GM12865 (cell line): ENCODE results near the gene ABCB8.

Experiments used
- DNase-seq: peaks from one replicate; pipeline ENCODE4 v3.0.0; 2010; ENCODE audit warnings: low read depth
- H3K4me3 ChIP-seq: 2 replicates; pipeline ENCODE4 v1.5.1; 2011; ENCODE audit warnings: mild to moderate bottlenecking, low read depth, low read length, control low read depth
- TF ChIP-seq, protein P1 (sequence below): IDR thresholded peaks from 2 replicates; pipeline ENCODE4 v1.5.1; 2011; ENCODE audit warnings: low read length, control low read depth, low read depth, inconsistent platforms; ENCODE audit not compliant: insufficient read depth; ENCODE audit errors: missing control alignments

ABCB8 gene

DNA sequence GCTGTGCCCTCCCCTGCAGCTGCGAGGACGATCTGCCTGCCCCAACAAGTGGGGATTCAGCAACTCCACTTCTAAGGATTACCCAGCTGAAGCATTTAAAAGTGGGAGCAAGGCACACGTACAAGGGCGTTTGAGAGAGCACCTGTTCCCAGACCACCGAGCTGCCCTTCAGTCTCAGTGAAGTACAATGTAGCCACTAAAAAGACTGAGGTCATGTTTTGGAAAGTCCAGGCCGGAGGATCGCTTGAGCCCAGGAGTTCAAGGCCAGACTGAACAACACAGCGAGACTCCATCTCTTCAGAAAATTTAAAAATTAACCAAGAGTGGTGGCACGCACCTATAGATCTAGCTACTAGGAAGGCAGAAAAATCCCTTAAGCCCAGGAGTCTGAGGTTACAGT lies 22.7 kb upstream of the ABCB8 start:
- no peak for DNase-seq
- H3K4me3 ChIP-seq: no peak overlapping the region
- TF ChIP-seq, protein P1, sequence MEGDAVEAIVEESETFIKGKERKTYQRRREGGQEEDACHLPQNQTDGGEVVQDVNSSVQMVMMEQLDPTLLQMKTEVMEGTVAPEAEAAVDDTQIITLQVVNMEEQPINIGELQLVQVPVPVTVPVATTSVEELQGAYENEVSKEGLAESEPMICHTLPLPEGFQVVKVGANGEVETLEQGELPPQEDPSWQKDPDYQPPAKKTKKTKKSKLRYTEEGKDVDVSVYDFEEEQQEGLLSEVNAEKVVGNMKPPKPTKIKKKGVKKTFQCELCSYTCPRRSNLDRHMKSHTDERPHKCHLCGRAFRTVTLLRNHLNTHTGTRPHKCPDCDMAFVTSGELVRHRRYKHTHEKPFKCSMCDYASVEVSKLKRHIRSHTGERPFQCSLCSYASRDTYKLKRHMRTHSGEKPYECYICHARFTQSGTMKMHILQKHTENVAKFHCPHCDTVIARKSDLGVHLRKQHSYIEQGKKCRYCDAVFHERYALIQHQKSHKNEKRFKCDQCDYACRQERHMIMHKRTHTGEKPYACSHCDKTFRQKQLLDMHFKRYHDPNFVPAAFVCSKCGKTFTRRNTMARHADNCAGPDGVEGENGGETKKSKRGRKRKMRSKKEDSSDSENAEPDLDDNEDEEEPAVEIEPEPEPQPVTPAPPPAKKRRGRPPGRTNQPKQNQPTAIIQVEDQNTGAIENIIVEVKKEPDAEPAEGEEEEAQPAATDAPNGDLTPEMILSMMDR: no peak

DNA sequence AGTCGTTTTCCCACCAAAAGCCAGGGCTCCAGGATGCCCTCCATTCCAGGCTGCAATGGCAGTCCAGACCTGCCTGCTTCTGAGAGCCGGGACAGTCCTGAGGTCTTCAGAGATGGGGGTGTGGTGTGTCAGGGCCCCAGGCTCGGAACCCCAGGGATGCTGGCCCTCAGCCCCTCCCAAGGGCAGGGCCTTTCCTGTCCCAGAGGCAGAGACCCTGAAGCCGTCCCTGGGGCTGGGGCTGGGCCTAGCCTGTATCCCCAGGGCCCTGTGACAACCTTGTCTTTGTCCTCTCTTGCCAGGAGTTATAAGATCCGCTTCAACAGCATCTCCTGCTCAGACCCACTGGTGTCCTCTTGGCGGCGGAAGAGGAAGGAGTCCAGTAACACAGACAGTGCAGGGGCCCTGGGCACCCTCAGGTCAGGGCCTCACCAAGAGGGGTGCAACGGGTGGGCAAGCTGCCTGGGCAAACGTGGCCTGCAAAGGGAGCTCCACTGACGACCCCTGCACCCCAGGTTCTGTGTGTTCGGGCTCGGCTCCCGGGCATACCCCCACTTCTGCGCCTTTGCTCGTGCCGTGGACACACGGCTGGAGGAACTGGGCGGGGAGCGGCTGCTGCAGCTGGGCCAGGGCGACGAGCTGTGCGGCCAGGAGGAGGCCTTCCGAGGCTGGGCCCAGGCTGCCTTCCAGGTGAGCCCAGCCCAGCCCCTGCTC lies 21.5 kb upstream of the ABCB8 start:
- TF ChIP-seq, protein P1: no peak
- no peak overlapping the region for H3K4me3 ChIP-seq
- no peak for DNase-seq

DNA sequence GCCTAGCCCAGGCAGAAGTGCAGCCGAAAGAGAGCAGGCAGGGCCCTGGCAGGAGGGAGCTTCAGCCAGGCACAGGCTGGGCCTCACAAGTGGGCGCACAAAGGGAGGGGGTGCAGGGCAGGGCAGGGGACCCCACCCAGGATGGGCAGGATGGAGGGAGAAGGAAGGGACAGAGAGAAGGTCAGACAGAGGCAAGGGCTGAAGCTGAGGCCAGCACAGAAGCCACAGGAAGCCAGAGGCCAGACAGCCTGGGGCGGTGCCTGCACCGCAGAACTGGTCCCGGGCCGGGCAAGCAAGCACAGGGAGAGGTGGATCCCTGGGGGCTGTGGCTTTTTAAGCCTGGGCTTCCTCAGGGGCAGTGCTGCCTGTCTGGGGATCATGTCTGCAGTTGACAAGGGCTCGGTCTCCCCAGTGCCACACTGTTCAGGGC lies 20.8 kb upstream of the ABCB8 start:
- TF ChIP-seq, protein P1: no peak
- no peak overlapping the region for H3K4me3 ChIP-seq
- DNase-seq: no peak

GRCh38 chr7:151008143-151008510 lies 20.1 kb upstream of the ABCB8 start:
- no peak for DNase-seq
- TF ChIP-seq, protein P1: no peak

DNA sequence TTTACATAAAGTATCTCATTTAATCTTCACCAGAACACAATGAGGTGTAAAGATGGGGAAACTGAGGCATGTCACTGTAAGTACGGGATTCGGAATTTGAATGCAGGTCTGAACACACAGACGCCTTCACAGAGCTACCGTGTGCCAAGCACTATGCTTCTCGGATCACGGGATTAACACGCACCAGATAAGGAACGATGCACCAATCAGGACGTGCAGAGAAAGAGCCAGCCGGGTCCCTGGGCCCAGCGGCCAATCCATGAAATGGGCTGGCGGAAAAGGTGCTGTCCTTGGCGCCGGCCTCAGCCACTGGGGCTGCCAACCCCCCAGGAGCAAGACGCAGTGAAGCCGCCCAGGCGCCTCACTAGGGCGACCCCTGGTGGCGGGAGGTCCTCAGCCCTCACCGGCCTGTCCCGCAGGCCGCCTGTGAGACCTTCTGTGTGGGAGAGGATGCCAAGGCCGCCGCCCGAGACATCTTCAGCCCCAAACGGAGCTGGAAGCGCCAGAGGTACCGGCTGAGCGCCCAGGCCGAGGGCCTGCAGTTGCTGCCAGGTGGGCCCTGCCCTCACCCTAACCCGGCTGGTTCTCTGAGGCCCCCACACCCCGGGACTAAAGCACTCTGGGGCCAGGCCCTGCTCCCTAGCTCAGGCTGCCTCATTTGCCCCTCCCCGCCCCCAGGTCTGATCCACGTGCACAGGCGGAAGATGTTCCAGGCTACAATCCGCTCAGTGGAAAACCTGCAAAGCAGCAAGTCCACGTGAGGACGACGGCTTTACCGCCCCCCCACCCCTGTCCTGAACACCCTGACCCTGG lies 19.5 kb upstream of the ABCB8 start:
- TF ChIP-seq, protein P1: peak; percentile 78
- H3K4me3 ChIP-seq: peak overlapping the region; percentile 12
- peak; percentile 80 for DNase-seq

More at GRCh38 chr7:151008143-151008510, 20.1 kb upstream of the ABCB8 start:
- H3K4me3 ChIP-seq: no peak overlapping the region; the same call in 1 of the 2 replicates

DNA sequence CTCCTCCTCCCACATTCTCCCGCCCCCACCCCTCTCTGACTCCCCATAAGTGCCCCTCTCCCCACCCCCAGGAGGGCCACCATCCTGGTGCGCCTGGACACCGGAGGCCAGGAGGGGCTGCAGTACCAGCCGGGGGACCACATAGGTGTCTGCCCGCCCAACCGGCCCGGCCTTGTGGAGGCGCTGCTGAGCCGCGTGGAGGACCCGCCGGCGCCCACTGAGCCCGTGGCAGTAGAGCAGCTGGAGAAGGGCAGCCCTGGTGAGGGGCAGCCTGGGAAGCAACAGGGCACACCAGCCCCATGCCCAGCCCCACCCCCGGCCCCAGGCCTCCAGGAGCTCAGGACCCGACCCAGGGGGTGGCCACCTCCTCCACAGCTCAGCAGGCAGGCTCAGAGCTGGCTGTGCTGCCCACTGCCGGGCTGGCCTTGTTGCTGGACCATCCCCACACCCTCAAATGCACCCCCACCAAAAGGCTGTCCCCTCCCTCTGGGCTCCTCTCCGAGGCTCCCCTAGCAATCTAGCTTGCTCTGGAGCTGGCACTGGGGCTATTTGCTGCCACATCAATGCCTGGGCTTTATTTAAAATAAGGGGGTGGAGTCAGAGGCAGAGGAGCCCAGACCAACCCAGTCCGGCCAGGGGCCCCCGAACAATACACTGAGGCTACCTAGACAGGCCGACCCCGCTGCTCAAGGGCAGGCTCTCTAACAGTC lies 18.8 kb upstream of the ABCB8 start:
- H3K4me3 ChIP-seq: no peak overlapping the region
- no peak for DNase-seq
- TF ChIP-seq, protein P1: no peak
